Measurements from ENCODE around the gene IFT122.

GRCh38 chr3:129524081-129524480, 84.1 kb downstream of the IFT122 start:
- TF ChIP-seq POLR2A (IDR thresholded peaks at IDR 0.05) (no peak), POLR2AphosphoS5 (IDR thresholded peaks at IDR 0.05) (no peak), CTCF (IDR thresholded peaks at IDR 0.05) (no peak)
